ENCODE measurements around the gene GARIN6.
"Not testable (repeated sequence)": the region's sequence is repeated elsewhere in the genome, so short reads cannot be mapped to it uniquely, and the experiment has no call there.

The GARIN6 gene

GRCh38 chr12:99647453-99647852, at the start of gene GARIN6:
Gene GARIN6 (plus strand): TSS chr12:99647753. CDS start chr12:99648175, 422 bp downstream.
- no peak for DNase-seq (ENCODE audit: low read depth)

- DNase-seq (ENCODE audit: low read depth): no peak
These were observed 48.8 kb upstream of the GARIN6 start for GRCh38 chr12:99598785-99599184.

- no peak for DNase-seq (ENCODE audit: low read depth)
These were observed 47.2 kb upstream of the GARIN6 start for GRCh38 chr12:99600388-99600787.

- no peak for DNase-seq (ENCODE audit: low read depth)
These were observed 37.9 kb upstream of the GARIN6 start for GRCh38 chr12:99609455-99610181.

- DNase-seq (ENCODE audit: low read depth): no peak
These were observed 36.4 kb upstream of the GARIN6 start for GRCh38 chr12:99611117-99611516.

- no peak for DNase-seq (ENCODE audit: low read depth)
These were observed 36.0 kb upstream of the GARIN6 start for GRCh38 chr12:99611599-99611998.

GRCh38 chr12:99618657-99619056, 28.9 kb upstream of the GARIN6 start:
- DNase-seq (ENCODE audit: low read depth): no peak

- no peak for DNase-seq (ENCODE audit: low read depth)
These were observed 28.0 kb upstream of the GARIN6 start for GRCh38 chr12:99619389-99620158.

GRCh38 chr12:99620159-99620479, 27.4 kb upstream of the GARIN6 start:
- no peak for DNase-seq (ENCODE audit: low read depth)

- DNase-seq (ENCODE audit: low read depth): not testable (repeated sequence)
These were observed 23.0 kb upstream of the GARIN6 start for GRCh38 chr12:99624591-99624990.

- DNase-seq (ENCODE audit: low read depth): no peak
These were observed 20.1 kb upstream of the GARIN6 start for GRCh38 chr12:99627459-99627858.

- DNase-seq (ENCODE audit: low read depth): no peak
These were observed 2.9 kb upstream of the GARIN6 start for GRCh38 chr12:99644629-99645028.

- DNase-seq (ENCODE audit: low read depth): no peak
These were observed 630 bp downstream of the GARIN6 start for GRCh38 chr12:99648183-99648582.

GRCh38 chr12:99649551-99649950, 2.0 kb downstream of the GARIN6 start:
- DNase-seq (ENCODE audit: low read depth): no peak

- DNase-seq (ENCODE audit: low read depth): no peak
These were observed 11.3 kb downstream of the GARIN6 start for GRCh38 chr12:99658671-99659349.

GRCh38 chr12:99670635-99671034, 23.1 kb downstream of the GARIN6 start:
- DNase-seq (ENCODE audit: low read depth): no peak

GRCh38 chr12:99680276-99680675, 32.7 kb downstream of the GARIN6 start:
- no peak for DNase-seq (ENCODE audit: low read depth)

- DNase-seq (ENCODE audit: low read depth): no peak
These were observed 38.6 kb downstream of the GARIN6 start for GRCh38 chr12:99686142-99686541.

GRCh38 chr12:99695050-99695449, 47.5 kb downstream of the GARIN6 start:
- no peak for DNase-seq (ENCODE audit: low read depth)

Measured in activated gamma-delta T cell treated with anti-CD3 and anti-CD28 coated beads, Interleukin-2, amount 50 U/mL, for 16 hours (primary cell).